HCT116 (cell line): ENCODE measurements around the gene DLG5. TPM values are rescaled to one million over a fixed set of nuclear protein-coding genes. Genes with fewer than 3 reads are reported as not detected.

ENCODE experiments used
- ATAC-seq: fragments of 200-7000 bp; cut with Tn5 transposase; 2 replicates; pipeline ENCODE4 v1.9.1; 2020; ENCODE audit warnings: mild to moderate bottlenecking, moderate library complexity
- BruUV-seq: library from RNA; stranded (reverse); fragments of 400-500 nt; replicated peaks from 2 replicates; lab custom pipeline; 2021; lab: Mats Ljungman, UMichigan
- CTCF ChIA-PET: fragments of 300-600 bp; sonication (Branson Sonifier 250); formaldehyde crosslinking; loops from one replicate; lab custom pipeline; 2021; ENCODE audit warnings: antibody characterized with exemption; lab: Charles Lee
- POLR2A ChIA-PET: fragments of 300-600, 350-600 bp; sonication (Branson Sonifier 250); formaldehyde crosslinking; loops from one replicate; lab custom pipeline; 2021; ENCODE audit warnings: antibody characterized with exemption; lab: Charles Lee
- RAD21 ChIA-PET, 2 experiments: fragments of 300-600 bp; sonication (Branson Sonifier 250); formaldehyde crosslinking; loops; one replicate each; lab custom pipeline; 2023; ENCODE audit warnings: low total read pairs in 2 of 2; ENCODE audit not compliant: uncharacterized antibody in 2 of 2, unreplicated experiment in 2 of 2, low non-redundant PET in 1 of 2; lab: Charles Lee
- DNase-seq: peaks from one replicate; pipeline ENCODE4 v3.0.0-alpha.2; 2010; ENCODE audit warnings: low read depth, low spot score
- H2AFZ ChIP-seq: fragments of 200-600 bp; shearing (Covaris generic), sonication (generic); 2 replicates; pipeline ENCODE4 v1.6.1; 2017; ENCODE audit warnings: low read depth, mixed run types, mixed read lengths, antibody characterized with exemption, low read length; ENCODE audit not compliant: poor library complexity, severe bottlenecking
- H3K27ac ChIP-seq: 2 replicates; pipeline ENCODE4 v1.5.1; 2012; ENCODE audit warnings: low read depth, low read length
- H3K27me3 ChIP-seq: fragments of 200-600 bp; sonication (generic); 2 replicates; pipeline ENCODE4 v1.6.1; 2016; ENCODE audit warnings: mixed run types, low read length, mixed read lengths; ENCODE audit not compliant: insufficient read depth
- H3K36me3 ChIP-seq, 2 experiments: fragments of 200-500 bp in 1 of 2; fragments of 200-600 bp in 1 of 2; sonication (Bioruptor generic) in 1 of 2; sonication (generic) in 1 of 2; 2 replicates each; pipeline versions ENCODE4 v1.5.1 to v1.6.1; 2014 to 2016; ENCODE audit warnings: low read length in 2 of 2, inconsistent platforms in 1 of 2, mixed read lengths in 1 of 2, mixed run types in 1 of 2; ENCODE audit not compliant: insufficient read depth in 2 of 2, control insufficient read depth in 1 of 2
- H3K4me1 ChIP-seq, 2 experiments: fragments of 200-600 bp in 1 of 2; sonication (generic) in 1 of 2; 2 replicates each; pipeline versions ENCODE4 v1.5.1 to v1.6.1; 2012 to 2017; ENCODE audit warnings: low read length in 2 of 2, inconsistent platforms in 1 of 2, mild to moderate bottlenecking in 1 of 2, mixed read lengths in 1 of 2, mixed run types in 1 of 2, moderate library complexity in 1 of 2; ENCODE audit not compliant: insufficient read depth in 2 of 2, control insufficient read depth in 1 of 2
- H3K4me2 ChIP-seq: fragments of 200-600 bp; sonication (generic); 2 replicates; pipeline ENCODE4 v1.6.1; 2017; ENCODE audit warnings: mixed run types, low read length, mixed read lengths
- H3K4me3 ChIP-seq, 2 experiments: fragments of 200-600 bp in 1 of 2; sonication (generic) in 1 of 2; replicated peaks in 1 of 2; 2 replicates each; pipeline ENCODE4 v1.5.1; 2011 to 2016; ENCODE audit warnings: low read length in 2 of 2, control low read depth in 1 of 2, low read depth in 1 of 2, mild to moderate bottlenecking in 1 of 2, mixed read lengths in 1 of 2, mixed run types in 1 of 2
- H3K79me2 ChIP-seq: fragments of 200-600 bp; sonication (generic); 2 replicates; pipeline ENCODE4 v1.6.1; 2017; ENCODE audit warnings: mild to moderate bottlenecking, mixed run types, low read length, moderate library complexity, mixed read lengths; ENCODE audit not compliant: insufficient read depth
- H3K9ac ChIP-seq: fragments of 200-600 bp; sonication (generic); 2 replicates; pipeline ENCODE4 v1.6.1; 2016; ENCODE audit warnings: low read length, mixed read lengths
- H3K9me2 ChIP-seq: fragments of 200-600 bp; sonication (generic), shearing (Covaris generic); 2 replicates; pipeline ENCODE4 v1.6.1; 2017; ENCODE audit warnings: mixed run types, mild to moderate bottlenecking, moderate library complexity; ENCODE audit not compliant: insufficient read depth
- H3K9me3 ChIP-seq, 2 experiments: fragments of 200-500 bp in 1 of 2; fragments of 200-600 bp in 1 of 2; sonication (Bioruptor generic) in 1 of 2; sonication (generic) in 1 of 2; 2 replicates each; pipeline ENCODE4 v1.6.1; 2014 to 2017; ENCODE audit warnings: low read length in 2 of 2, mixed read lengths in 2 of 2, inconsistent platforms in 1 of 2, low read depth in 1 of 2, mild to moderate bottlenecking in 1 of 2, mixed run types in 1 of 2, moderate library complexity in 1 of 2; ENCODE audit not compliant: control insufficient read depth in 1 of 2, insufficient read depth in 1 of 2
- H4K20me1 ChIP-seq: fragments of 200-600 bp; sonication (generic), shearing (Covaris generic); 2 replicates; pipeline ENCODE4 v1.6.1; 2017; ENCODE audit warnings: mixed run types, mild to moderate bottlenecking, moderate library complexity; ENCODE audit not compliant: insufficient read depth
- ATF3 ChIP-seq: IDR thresholded peaks from 2 replicates; pipeline ENCODE4 v1.6.1; 2012
- CEBPB ChIP-seq: IDR thresholded peaks from 2 replicates; pipeline ENCODE4 v1.6.1; 2012; ENCODE audit warnings: low read depth
- CTCF ChIP-seq, 3 experiments: fragments of 200-600 bp in 1 of 3; sonication (generic) in 1 of 3; IDR thresholded peaks in 2 of 3; conservative IDR thresholded peaks in 1 of 3; 2 replicates each; pipeline ENCODE4 v1.5.1; 2012 to 2017; ENCODE audit warnings: low read depth in 2 of 3, low read length in 2 of 3, antibody characterized with exemption in 1 of 3, borderline replicate concordance in 1 of 3, control low read depth in 1 of 3, mild to moderate bottlenecking in 1 of 3, mixed read lengths in 1 of 3, mixed run types in 1 of 3, moderate library complexity in 1 of 3; ENCODE audit not compliant: insufficient read depth in 1 of 3
- EGR1 ChIP-seq: IDR thresholded peaks from 2 replicates; pipeline ENCODE4 v1.6.1; 2012; ENCODE audit warnings: low read depth
- EZH2phosphoT487 ChIP-seq: fragments of 200-600 bp; IDR thresholded peaks from 2 replicates; pipeline ENCODE4 v1.6.1; 2018; ENCODE audit warnings: antibody characterized with exemption, borderline replicate concordance
- MAX ChIP-seq: IDR thresholded peaks from 2 replicates; pipeline ENCODE4 v1.6.1; 2012
- POLR2A ChIP-seq: IDR thresholded peaks from 2 replicates; pipeline ENCODE4 v1.7.0; 2011; ENCODE audit warnings: borderline replicate concordance; ENCODE audit not compliant: insufficient read depth, insufficient read length; ENCODE audit errors: extremely low read depth
- POLR2AphosphoS5 ChIP-seq: IDR thresholded peaks from 2 replicates; pipeline ENCODE4 v1.6.1; 2011; ENCODE audit warnings: mild to moderate bottlenecking, low read depth, low read length, moderate library complexity
- SIN3A ChIP-seq: IDR thresholded peaks from 2 replicates; pipeline ENCODE4 v1.6.1; 2012; ENCODE audit warnings: low read depth
- TCF7L2 ChIP-seq: IDR thresholded peaks from 2 replicates; pipeline ENCODE4 v1.7.0; 2011; ENCODE audit warnings: borderline replicate concordance, inconsistent platforms; ENCODE audit not compliant: insufficient read depth, insufficient read length; ENCODE audit errors: extremely low read depth
- YY1 ChIP-seq: IDR thresholded peaks from 2 replicates; pipeline ENCODE4 v1.6.1; 2011; ENCODE audit warnings: low read length, low read depth, moderate library complexity, mild to moderate bottlenecking; ENCODE audit not compliant: insufficient replicate concordance; ENCODE audit errors: extremely low read depth
- ZFX ChIP-seq: fragments of 450-650 bp; IDR thresholded peaks from 2 replicates; pipeline ENCODE4 v1.6.1; 2017
- ZNF274 ChIP-seq: fragments of 200-500 bp; sonication (Bioruptor generic); IDR thresholded peaks from 2 replicates; pipeline ENCODE4 v1.6.1; 2014; ENCODE audit warnings: mild to moderate bottlenecking, low read depth, low read length, inconsistent platforms
- intact Hi-C: fragments of 100-400 bp; cut with micrococcal nuclease; formaldehyde crosslinking; loops from 2 replicates; pipeline ENCODE4 v1.10.0; 2022
- total RNA-seq: library from RNA; stranded (reverse); gene quantifications from one replicate; pipeline ENCODE4 v1.2.1, GENCODE V29; 2021; ENCODE audit not compliant: unreplicated experiment
- TF ChIP-seq, protein P1 (sequence below): IDR thresholded peaks from 2 replicates; pipeline ENCODE4 v1.6.1; 2011; ENCODE audit warnings: mild to moderate bottlenecking, low read length, moderate library complexity; ENCODE audit not compliant: insufficient replicate concordance; ENCODE audit errors: extremely low read depth
- TF ChIP-seq, protein P2 (sequence below): IDR thresholded peaks from 2 replicates; pipeline ENCODE4 v1.6.1; 2012; ENCODE audit warnings: low read depth

The DLG5 gene
- total RNA-seq, 1 experiment from 2014 or later, result 44.8 TPM

GRCh38 chr10:77921395-77921794 lies 5.2 kb downstream of the DLG5 start:
- ATAC-seq, result no peak

More at GRCh38 chr10:77921395-77921794, 5.2 kb downstream of the DLG5 start:
- H3K4me1 ChIP-seq, result peaks cover 15 to 36% of the 10 kb centered on the region in 2 experiments; a peak in 3 of 4 replicates
- intact Hi-C loops, result no loop called here
- no peak overlapping the region for H3K9ac ChIP-seq
- H3K27ac ChIP-seq, result no peak overlapping the region
- no peak for DNase-seq
- TF ChIP-seq CTCF (IDR thresholded peaks at IDR 0.05 in 2 of 3, conservative IDR thresholded peaks at IDR 0.05 in 1 of 3; ENCODE audit: borderline replicate concordance in 1 of 3, insufficient read depth in 1 of 3, low read depth in 2 of 3, low read length in 2 of 3), result no peak
- no peak for TF ChIP-seq ATF3
- TF ChIP-seq MAX, result no peak
- no peak for TF ChIP-seq ZFX
- no peak for TF ChIP-seq SIN3A
- TF ChIP-seq YY1, result no peak
- TF ChIP-seq EGR1, result no peak
- TF ChIP-seq POLR2A, result no peak
- no peak for TF ChIP-seq TCF7L2
- TF ChIP-seq, protein P1, sequence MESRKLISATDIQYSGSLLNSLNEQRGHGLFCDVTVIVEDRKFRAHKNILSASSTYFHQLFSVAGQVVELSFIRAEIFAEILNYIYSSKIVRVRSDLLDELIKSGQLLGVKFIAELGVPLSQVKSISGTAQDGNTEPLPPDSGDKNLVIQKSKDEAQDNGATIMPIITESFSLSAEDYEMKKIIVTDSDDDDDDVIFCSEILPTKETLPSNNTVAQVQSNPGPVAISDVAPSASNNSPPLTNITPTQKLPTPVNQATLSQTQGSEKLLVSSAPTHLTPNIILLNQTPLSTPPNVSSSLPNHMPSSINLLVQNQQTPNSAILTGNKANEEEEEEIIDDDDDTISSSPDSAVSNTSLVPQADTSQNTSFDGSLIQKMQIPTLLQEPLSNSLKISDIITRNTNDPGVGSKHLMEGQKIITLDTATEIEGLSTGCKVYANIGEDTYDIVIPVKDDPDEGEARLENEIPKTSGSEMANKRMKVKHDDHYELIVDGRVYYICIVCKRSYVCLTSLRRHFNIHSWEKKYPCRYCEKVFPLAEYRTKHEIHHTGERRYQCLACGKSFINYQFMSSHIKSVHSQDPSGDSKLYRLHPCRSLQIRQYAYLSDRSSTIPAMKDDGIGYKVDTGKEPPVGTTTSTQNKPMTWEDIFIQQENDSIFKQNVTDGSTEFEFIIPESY, result no peak
- TF ChIP-seq POLR2AphosphoS5, result no peak
- TF ChIP-seq ZNF274, result no peak
- no peak for TF ChIP-seq EZH2phosphoT487
- no peak for TF ChIP-seq CEBPB
- TF ChIP-seq, protein P2, sequence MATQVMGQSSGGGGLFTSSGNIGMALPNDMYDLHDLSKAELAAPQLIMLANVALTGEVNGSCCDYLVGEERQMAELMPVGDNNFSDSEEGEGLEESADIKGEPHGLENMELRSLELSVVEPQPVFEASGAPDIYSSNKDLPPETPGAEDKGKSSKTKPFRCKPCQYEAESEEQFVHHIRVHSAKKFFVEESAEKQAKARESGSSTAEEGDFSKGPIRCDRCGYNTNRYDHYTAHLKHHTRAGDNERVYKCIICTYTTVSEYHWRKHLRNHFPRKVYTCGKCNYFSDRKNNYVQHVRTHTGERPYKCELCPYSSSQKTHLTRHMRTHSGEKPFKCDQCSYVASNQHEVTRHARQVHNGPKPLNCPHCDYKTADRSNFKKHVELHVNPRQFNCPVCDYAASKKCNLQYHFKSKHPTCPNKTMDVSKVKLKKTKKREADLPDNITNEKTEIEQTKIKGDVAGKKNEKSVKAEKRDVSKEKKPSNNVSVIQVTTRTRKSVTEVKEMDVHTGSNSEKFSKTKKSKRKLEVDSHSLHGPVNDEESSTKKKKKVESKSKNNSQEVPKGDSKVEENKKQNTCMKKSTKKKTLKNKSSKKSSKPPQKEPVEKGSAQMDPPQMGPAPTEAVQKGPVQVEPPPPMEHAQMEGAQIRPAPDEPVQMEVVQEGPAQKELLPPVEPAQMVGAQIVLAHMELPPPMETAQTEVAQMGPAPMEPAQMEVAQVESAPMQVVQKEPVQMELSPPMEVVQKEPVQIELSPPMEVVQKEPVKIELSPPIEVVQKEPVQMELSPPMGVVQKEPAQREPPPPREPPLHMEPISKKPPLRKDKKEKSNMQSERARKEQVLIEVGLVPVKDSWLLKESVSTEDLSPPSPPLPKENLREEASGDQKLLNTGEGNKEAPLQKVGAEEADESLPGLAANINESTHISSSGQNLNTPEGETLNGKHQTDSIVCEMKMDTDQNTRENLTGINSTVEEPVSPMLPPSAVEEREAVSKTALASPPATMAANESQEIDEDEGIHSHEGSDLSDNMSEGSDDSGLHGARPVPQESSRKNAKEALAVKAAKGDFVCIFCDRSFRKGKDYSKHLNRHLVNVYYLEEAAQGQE, result no peak
- H3K4me3 ChIP-seq, result no peak overlapping the region
- no TSS peak for BruUV-seq
- CTCF ChIA-PET, result no interaction called here
- no peak overlapping the region for H3K4me2 ChIP-seq
- no peaks in the 10 kb centered on the region for H3K9me2 ChIP-seq
- no peak overlapping the region for H2AFZ ChIP-seq
- no peaks in the 10 kb centered on the region for H3K9me3 ChIP-seq
- no peaks in the 10 kb centered on the region; the same call in 1 of the 2 replicates for H4K20me1 ChIP-seq
- H3K79me2 ChIP-seq, result peaks cover 92% of the 10 kb centered on the region
- POLR2A ChIA-PET, result no interaction called here
- RAD21 ChIA-PET, result no interaction called here
- no peaks in the 10 kb centered on the region for H3K36me3 ChIP-seq
- H3K27me3 ChIP-seq, result no peaks in the 10 kb centered on the region
